Kidney (tissue), 14 donors: ENCODE data around the gene SPATA9. TPM values are rescaled to one million over a fixed set of nuclear protein-coding genes. Genes with fewer than 3 reads are reported as not detected.
"Not testable (repeated sequence)": the region's sequence is repeated elsewhere in the genome, so short reads cannot be mapped to it uniquely, and the experiment has no call there.

ENCODE experiments used
- DNase-seq, 5 donors: peaks; one replicate each; pipeline ENCODE4 v3.0.0-alpha.2; 2013 to 2020
- FAIRE-seq: peaks from 2 replicates; lab custom pipeline; 2012; peaks lifted over from hg19 to GRCh38; lab: Jason Lieb, UNC
- H3K27ac ChIP-seq, 2 donors: one replicate each; pipeline ENCODE4 v1.7.0; 2013; ENCODE audit warnings: low read depth in 2 of 2, low read length in 2 of 2, inconsistent platforms in 1 of 2
- H3K27me3 ChIP-seq: one replicate; pipeline ENCODE4 v1.7.1; 2013; ENCODE audit warnings: low read length, inconsistent platforms; ENCODE audit not compliant: control insufficient read depth, insufficient read depth
- H3K36me3 ChIP-seq, 3 donors: one replicate each; pipeline versions ENCODE4 v1.7.0 to v1.7.1; 2013; ENCODE audit warnings: low read length in 3 of 3, control low read depth in 1 of 3, inconsistent platforms in 1 of 3; ENCODE audit not compliant: insufficient read depth in 3 of 3, control insufficient read depth in 2 of 3
- H3K4me1 ChIP-seq, 3 donors: one replicate each; pipeline versions ENCODE4 v1.7.0 to v1.7.1; 2013; ENCODE audit warnings: low read length in 3 of 3, inconsistent platforms in 1 of 3, low read depth in 1 of 3; ENCODE audit not compliant: control insufficient read depth in 2 of 3, insufficient read depth in 2 of 3
- H3K4me3 ChIP-seq, 3 donors: one replicate each; pipeline versions ENCODE4 v1.7.0 to v1.8.1; 2013; ENCODE audit warnings: low read length in 3 of 3, control low read depth in 1 of 3, inconsistent platforms in 1 of 3
- H3K9ac ChIP-seq, 3 donors: one replicate each; pipeline versions ENCODE4 v1.7.0 to v1.7.1; 2013; ENCODE audit warnings: low read length in 3 of 3, control low read depth in 1 of 3, inconsistent platforms in 1 of 3
- H3K9me3 ChIP-seq, 3 donors: one replicate each; pipeline versions ENCODE4 v1.7.0 to v1.7.1; 2013; ENCODE audit warnings: low read length in 3 of 3, control low read depth in 1 of 3, inconsistent platforms in 1 of 3; ENCODE audit not compliant: control insufficient read depth in 2 of 3, insufficient read depth in 1 of 3
- CTCF ChIP-seq: IDR thresholded peaks from 3 replicates; pipeline ENCODE4 v1.5.1; 2012; ENCODE audit warnings: mild to moderate bottlenecking, moderate library complexity, borderline replicate concordance; ENCODE audit not compliant: insufficient read depth; ENCODE audit errors: extremely low read depth
- intact Hi-C: fragments of 100-400 bp; cut with DNase I; formaldehyde crosslinking; loops from one replicate; pipeline ENCODE4 v1.11.1; 2022
- polyA plus RNA-seq: library from polyadenylated mRNA; stranded (reverse); fragments of 350-450 nt; fragmentation: Illumina TruSeq; extraction: RNeasy Lipid Tissue Mini Kit (QIAGEN cat#74804); gene quantifications from one replicate; pipeline ENCODE4 v1.2.3, GENCODE V29; 2014; ENCODE audit warnings: low read depth, low replicate concordance; ENCODE audit not compliant: insufficient read depth
- total RNA-seq: library from RNA; stranded (reverse); fragmentation: NEBNext Ultra II Directional; extraction: Animal tissue kit (Norgen Biotek cat#: 25700); gene quantifications from one replicate; pipeline ENCODE4 v1.2.1, GENCODE V29; 2021
- donor health status: control.
- donor health status: control.
- donor health status: control.
- donor health status: control.
- donor health status: control.
- donor health status: DM: yes; HTN: yes; CAD: no.
- donor health status: Normal renal cell carcinoma (clear cell type).

The SPATA9 gene
- total and polyA plus RNA-seq, 2 donors from 2014 or later: 1.0 to 1.1 TPM

GRCh38 chr5:95717439-95717838 lies 34.6 kb upstream of the SPATA9 start:
- no peak overlapping the region for H3K27ac ChIP-seq
- intact Hi-C loops: no loop called here
- H3K9me3 ChIP-seq: no peaks in the 10 kb centered on the region
- H3K27me3 ChIP-seq: no peaks in the 10 kb centered on the region
- no peak overlapping the region for H3K9ac ChIP-seq
- DNase-seq: no peak
- TF ChIP-seq CTCF: no peak
- H3K36me3 ChIP-seq: no peaks in the 10 kb centered on the region
- no peak for FAIRE-seq
- no peak overlapping the region for H3K4me3 ChIP-seq
- H3K4me1 ChIP-seq: no peaks in the 10 kb centered on the region

GRCh38 chr5:95715799-95716461 lies 33.1 kb upstream of the SPATA9 start:
- FAIRE-seq (no peak), DNase-seq (no peak)
- intact Hi-C loops: no loop called here
- no peaks in the 10 kb centered on the region for H3K9me3 ChIP-seq
- H3K36me3 ChIP-seq: no peaks in the 10 kb centered on the region
- no peak overlapping the region for H3K4me3 ChIP-seq
- no peak for TF ChIP-seq CTCF
- no peak overlapping the region for H3K27ac ChIP-seq
- H3K27me3 ChIP-seq: no peaks in the 10 kb centered on the region
- no peaks in the 10 kb centered on the region for H3K4me1 ChIP-seq
- H3K9ac ChIP-seq: no peak overlapping the region

- Histone ChIP-seq H3K4me1 (no peaks in the 10 kb centered on the region), H3K4me3 (no peak overlapping the region), H3K9me3 (no peaks in the 10 kb centered on the region), H3K27ac (no peak overlapping the region), H3K9ac (no peak overlapping the region), H3K36me3 (no peaks in the 10 kb centered on the region), H3K27me3 (no peaks in the 10 kb centered on the region)
- intact Hi-C loops: no loop called here
- no peak for FAIRE-seq
- no peak for DNase-seq
- TF ChIP-seq CTCF: no peak
Measured at GRCh38 chr5:95713960-95714710, 31.3 kb upstream of the SPATA9 start.

DNA sequence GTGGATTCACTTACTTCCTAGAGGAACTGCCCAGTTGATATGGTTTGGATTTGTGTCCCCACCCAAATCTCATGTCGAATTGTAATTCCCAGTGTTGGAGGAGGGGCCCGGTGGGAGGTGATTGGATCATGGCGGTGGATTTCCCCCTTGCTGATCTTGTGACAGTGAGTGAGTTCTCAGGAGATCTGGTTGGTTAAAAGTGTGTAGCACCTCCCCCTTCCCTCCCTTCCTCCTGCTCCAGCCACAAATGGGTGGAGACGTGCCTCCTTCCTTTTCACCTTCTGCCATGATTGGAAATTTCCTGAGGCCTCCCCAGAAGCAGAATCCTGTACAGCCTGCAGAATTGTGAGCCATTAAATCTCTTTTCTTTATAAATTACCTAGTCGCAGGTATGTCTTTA lies 30.5 kb upstream of the SPATA9 start:
- H3K4me1 ChIP-seq, FAIRE-seq, H3K9ac ChIP-seq, DNase-seq, intact Hi-C loops, H3K36me3 ChIP-seq, H3K4me3 ChIP-seq, H3K27me3 ChIP-seq, H3K27ac ChIP-seq, H3K9me3 ChIP-seq: not testable (repeated sequence)
